ENCODE results near the gene BZW1.
"Not testable (repeated sequence)": the region's sequence is repeated elsewhere in the genome, so short reads cannot be mapped to it uniquely, and the experiment has no call there.

The BZW1 gene

GRCh38 chr2:200812122-200813022 lies 662 bp downstream of the BZW1 start:
- DNase-seq (ENCODE audit: low read depth, low spot score) = peak; percentile 50
- peak overlapping the region; percentile 95 for H3K4me3 ChIP-seq (ENCODE audit: low read depth, low read length)
- TF ChIP-seq CTCF (IDR thresholded peaks at IDR 0.05; ENCODE audit: low read depth, low read length) = peak; percentile 47
- in situ Hi-C loops (cut with HindIII; ENCODE audit: low sequenced_read_pairs) = no loop called here

DNA sequence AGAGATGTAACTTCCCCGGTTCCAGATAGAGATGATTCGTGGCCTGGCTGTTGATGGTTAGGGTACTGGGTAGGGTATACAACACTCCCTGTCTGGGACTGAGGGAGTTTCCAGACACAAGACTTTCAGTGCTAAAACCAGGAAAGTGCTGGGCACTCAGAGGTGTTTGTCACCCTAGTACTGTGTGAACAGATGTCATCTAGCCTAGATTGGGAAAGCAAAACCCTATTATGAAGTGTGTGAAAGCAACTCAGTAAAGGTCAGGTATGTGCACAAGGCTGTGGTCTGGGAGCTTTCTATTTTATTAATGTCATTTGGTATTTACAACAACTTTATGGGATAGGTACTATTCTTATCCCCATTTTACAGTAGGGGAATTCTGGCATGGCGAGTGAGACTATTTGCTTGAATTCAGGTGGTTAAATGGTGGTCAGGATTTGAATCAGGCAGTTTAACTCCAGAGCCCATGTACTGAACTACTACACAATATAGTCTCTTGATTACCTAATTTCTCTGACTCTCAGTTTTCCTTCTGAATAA lies 2.6 kb downstream of the BZW1 start:
- H3K4me3 ChIP-seq (ENCODE audit: low read depth, low read length) = no peak overlapping the region
- in situ Hi-C loops (cut with HindIII; ENCODE audit: low sequenced_read_pairs) = no loop called here
- DNase-seq (ENCODE audit: low read depth, low spot score) = no peak
- no peak for TF ChIP-seq CTCF (IDR thresholded peaks at IDR 0.05; ENCODE audit: low read depth, low read length)

- TF ChIP-seq CTCF (IDR thresholded peaks at IDR 0.05; ENCODE audit: low read depth, low read length) = no peak
Observed at GRCh38 chr2:200814917-200815316, 3.2 kb downstream of the BZW1 start.

DNA sequence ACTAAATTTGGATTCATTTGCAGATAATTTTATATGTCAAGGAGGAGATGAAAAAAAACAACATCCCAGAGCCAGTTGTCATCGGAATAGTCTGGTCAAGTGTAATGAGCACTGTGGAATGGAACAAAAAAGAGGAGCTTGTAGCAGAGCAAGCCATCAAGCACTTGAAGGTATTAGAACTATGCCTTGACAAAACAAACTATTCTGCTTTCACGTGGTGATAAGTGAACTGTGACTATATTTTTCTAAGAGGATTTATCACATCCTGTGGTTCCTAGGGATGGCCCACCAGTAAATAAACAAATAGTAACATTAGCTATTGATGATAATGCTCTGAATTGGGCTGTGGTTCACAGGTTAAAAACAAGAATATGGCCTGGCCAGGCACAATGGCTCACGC lies 7.0 kb downstream of the BZW1 start:
- in situ Hi-C loops (cut with HindIII; ENCODE audit: low sequenced_read_pairs) = not testable (repeated sequence)

More at GRCh38 chr2:200814917-200815316, 3.2 kb downstream of the BZW1 start:
- no peak for DNase-seq (ENCODE audit: low read depth, low spot score)
- no peak overlapping the region for H3K4me3 ChIP-seq (ENCODE audit: low read depth, low read length)
- in situ Hi-C loops (cut with HindIII; ENCODE audit: low sequenced_read_pairs) = no loop called here

DNA sequence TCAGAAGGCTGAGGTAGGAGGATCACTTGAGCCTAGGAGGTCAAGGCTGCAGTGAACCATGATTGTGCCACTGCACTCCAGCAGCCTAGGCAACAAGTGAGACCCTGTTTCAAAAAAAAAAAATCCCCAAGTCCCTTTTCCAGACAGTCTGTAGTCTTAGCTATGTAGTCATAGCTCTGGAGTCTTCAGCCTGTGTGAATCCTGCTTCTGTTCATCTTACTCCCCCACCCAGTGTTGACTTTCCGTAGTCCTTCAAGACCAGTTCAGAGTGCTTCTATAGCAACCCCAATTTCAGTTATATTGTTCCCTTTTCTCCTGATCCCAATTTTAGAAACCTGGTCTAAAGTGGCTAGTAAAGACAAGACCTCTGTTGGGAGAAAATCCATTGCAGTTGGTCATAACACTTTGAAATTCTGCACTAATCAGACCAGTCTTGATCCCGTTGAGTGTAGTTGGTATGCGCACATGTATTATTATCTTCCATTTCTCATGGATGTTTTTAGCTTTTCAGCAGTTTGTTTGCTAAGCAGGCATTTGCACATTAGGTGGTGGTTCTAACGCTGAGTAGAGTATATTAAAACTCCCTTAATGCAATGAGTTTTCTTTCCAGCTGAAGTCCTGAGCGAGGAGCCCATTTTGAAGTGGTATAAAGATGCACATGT lies 9.0 kb downstream of the BZW1 start:
- in situ Hi-C loops (cut with HindIII; ENCODE audit: low sequenced_read_pairs) = no loop called here
- no peak for DNase-seq (ENCODE audit: low read depth, low spot score)
- TF ChIP-seq CTCF (IDR thresholded peaks at IDR 0.05; ENCODE audit: low read depth, low read length) = no peak
- no peak overlapping the region for H3K4me3 ChIP-seq (ENCODE audit: low read depth, low read length)

More for the DNA sequence above, 7.0 kb downstream of the BZW1 start:
- not testable (repeated sequence) for DNase-seq (ENCODE audit: low read depth, low spot score); H3K4me3 ChIP-seq (ENCODE audit: low read depth, low read length)

DNA sequence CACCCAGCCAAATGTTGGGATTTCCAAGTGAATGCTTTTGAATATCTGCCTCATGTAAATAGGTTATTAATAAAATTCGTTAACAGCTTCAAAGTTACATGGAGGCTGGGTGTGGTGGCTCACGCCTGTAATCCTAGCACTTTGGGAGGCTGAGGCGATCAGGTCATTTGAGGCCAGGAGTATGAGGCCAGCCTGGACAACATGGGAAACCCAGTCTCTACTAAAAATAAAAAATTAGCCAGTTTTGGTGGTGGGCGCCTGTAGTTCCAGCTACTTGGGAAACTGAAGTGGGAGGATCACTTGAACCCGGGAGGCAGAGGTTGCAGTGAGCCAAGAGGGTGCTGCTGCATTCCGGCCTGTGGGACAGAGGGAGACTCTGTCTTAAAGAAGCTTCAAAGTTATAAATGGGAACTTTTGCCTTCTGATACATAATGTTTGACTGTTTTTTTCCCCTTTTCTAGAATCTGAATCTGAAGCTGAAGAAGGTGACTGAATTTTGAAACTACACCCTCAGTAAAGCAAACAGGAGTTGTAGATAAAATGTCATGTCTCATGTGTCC lies 10.1 kb downstream of the BZW1 start:
- in situ Hi-C loops (cut with HindIII; ENCODE audit: low sequenced_read_pairs) = no loop called here
- H3K4me3 ChIP-seq (ENCODE audit: low read depth, low read length) = no peak overlapping the region
- TF ChIP-seq CTCF (IDR thresholded peaks at IDR 0.05; ENCODE audit: low read depth, low read length) = no peak
- DNase-seq (ENCODE audit: low read depth, low spot score) = no peak
